HepG2 (cell line): Measurements from ENCODE around the gene ODC1. TPM values are rescaled to one million over a fixed set of nuclear protein-coding genes. Genes with fewer than 3 reads are reported as not detected.

Experiments used
- ATAC-seq: fragments of 200-7000 bp; cut with Tn5 transposase; 3 replicates; pipeline ENCODE4 v1.9.1; 2020; ENCODE audit warnings: mild to moderate bottlenecking, moderate library complexity
- BruUV-seq: library from RNA; stranded (reverse); fragments of 400-500 nt; replicated peaks from 2 replicates; lab custom pipeline; 2021; lab: Mats Ljungman, UMichigan
- CTCF ChIA-PET: fragments of 300-600 bp; formaldehyde crosslinking; extraction: SDS; loops from one replicate; lab custom pipeline; 2021; ENCODE audit warnings: low total read pairs, inconsistent platforms, low intra/inter-chr PET ratio; lab: Yijun Ruan, JAX
- POLR2A ChIA-PET: fragments of 350-600 bp; sonication (Branson Sonifier 250); formaldehyde crosslinking; loops from one replicate; lab custom pipeline; 2020; ENCODE audit warnings: antibody characterized with exemption, inconsistent platforms; lab: Yijun Ruan, JAX
- DNase-seq: peaks from one replicate; pipeline ENCODE4 v3.0.0-alpha.2; 2015; ENCODE audit warnings: low spot score
- FAIRE-seq: peaks from 3 replicates; lab custom pipeline; 2011; peaks lifted over from hg19 to GRCh38; lab: Jason Lieb, UNC
- H2AFZ ChIP-seq: one replicate; pipeline ENCODE4 v1.6.1; 2011; ENCODE audit warnings: low read length, inconsistent platforms
- H3K27ac ChIP-seq: fragments of 300-600 bp; 3 replicates; pipeline ENCODE4 v1.8.0; 2011; ENCODE audit warnings: mixed run types, mild to moderate bottlenecking, mixed read lengths, low read length, inconsistent platforms; ENCODE audit not compliant: insufficient read depth; ENCODE audit errors: extremely low read length
- H3K27me3 ChIP-seq, 2 experiments: fragments of 200-600 bp in 1 of 2; 2 replicates in 1 of 2; 3 replicates in 1 of 2; pipeline versions ENCODE4 v1.6.0 to v1.8.0; 2011; ENCODE audit warnings: low read length in 2 of 2, mild to moderate bottlenecking in 2 of 2, moderate library complexity in 2 of 2, inconsistent platforms in 1 of 2; ENCODE audit not compliant: insufficient read depth in 2 of 2, control insufficient read depth in 1 of 2
- H3K36me3 ChIP-seq, 2 experiments: fragments of 200-600 bp in 1 of 2; replicated peaks in 1 of 2; 2 replicates in 1 of 2; 3 replicates in 1 of 2; pipeline versions ENCODE4 v1.5.1 to v1.8.0; 2011; ENCODE audit warnings: low read length in 2 of 2, inconsistent platforms in 1 of 2; ENCODE audit not compliant: insufficient read depth in 2 of 2, control insufficient read depth in 1 of 2
- H3K4me1 ChIP-seq: 2 replicates; pipeline ENCODE4 v1.5.1; 2012; ENCODE audit warnings: low read length, inconsistent platforms; ENCODE audit not compliant: insufficient read depth
- H3K4me2 ChIP-seq: 2 replicates; pipeline ENCODE4 v1.6.0; 2011; ENCODE audit warnings: low read depth, low read length, inconsistent platforms
- H3K4me3 ChIP-seq, 3 experiments: fragments of 200-600 bp in 1 of 3; sonication (generic), shearing (Covaris generic) in 1 of 3; replicated peaks in 1 of 3; 2 replicates each; pipeline ENCODE4 v1.5.1; 2011 to 2016; ENCODE audit warnings: low read length in 3 of 3, inconsistent platforms in 2 of 3, low read depth in 2 of 3, mild to moderate bottlenecking in 2 of 3, control low read depth in 1 of 3, mixed read lengths in 1 of 3; ENCODE audit not compliant: insufficient read depth in 1 of 3
- H3K79me2 ChIP-seq: one replicate; pipeline ENCODE4 v1.6.1; 2011; ENCODE audit warnings: low read length, inconsistent platforms; ENCODE audit not compliant: insufficient read depth
- H3K9ac ChIP-seq: 2 replicates; pipeline ENCODE4 v1.6.0; 2011; ENCODE audit warnings: mild to moderate bottlenecking, low read depth, low read length, inconsistent platforms; ENCODE audit not compliant: insufficient read depth
- H3K9me3 ChIP-seq: 2 replicates; pipeline ENCODE4 v1.5.1; 2012; ENCODE audit warnings: mild to moderate bottlenecking, low read length
- H4K20me1 ChIP-seq: 2 replicates; pipeline ENCODE4 v1.6.0; 2011; ENCODE audit warnings: inconsistent platforms, mild to moderate bottlenecking, low read length, moderate library complexity; ENCODE audit not compliant: insufficient read depth
- AHDC1 ChIP-seq: sonication (generic); formaldehyde crosslinking; IDR thresholded peaks from 2 replicates; pipeline ENCODE4 v1.5.1; 2020; ENCODE audit warnings: mild to moderate bottlenecking, missing genetic modification reagents, borderline replicate concordance
- ARID4A ChIP-seq: sonication (generic); formaldehyde crosslinking; IDR thresholded peaks from 2 replicates; pipeline ENCODE4 v1.5.0; 2020; ENCODE audit warnings: mild to moderate bottlenecking, missing genetic modification reagents, borderline replicate concordance
- DDIT3 ChIP-seq: sonication (generic); formaldehyde crosslinking; IDR thresholded peaks from 2 replicates; pipeline ENCODE4 v1.4.0; 2020; ENCODE audit warnings: mild to moderate bottlenecking, missing genetic modification reagents
- NCOA5 ChIP-seq: sonication (generic); formaldehyde crosslinking; IDR thresholded peaks from 2 replicates; pipeline ENCODE4 v1.4.0; 2020; ENCODE audit warnings: missing genetic modification reagents
- PAF1 ChIP-seq: IDR thresholded peaks from 2 replicates; pipeline ENCODE4 v1.6.1; 2016; ENCODE audit warnings: missing genetic modification reagents, missing compliant biosample characterization
- ZNF816 ChIP-seq: sonication (generic); formaldehyde crosslinking; IDR thresholded peaks from 2 replicates; pipeline ENCODE4 v1.8.0; 2022; ENCODE audit warnings: missing genetic modification reagents, mild to moderate bottlenecking, borderline replicate concordance
- ZNF878 ChIP-seq: sonication (generic); formaldehyde crosslinking; IDR thresholded peaks from 2 replicates; pipeline ENCODE4 v1.8.1; 2023; ENCODE audit warnings: mild to moderate bottlenecking, missing genetic modification reagents, moderate library complexity
- ZUFSP ChIP-seq: sonication (generic); formaldehyde crosslinking; IDR thresholded peaks from 2 replicates; pipeline ENCODE4 v1.9.0; 2021; ENCODE audit warnings: missing genetic modification reagents, mild to moderate bottlenecking, borderline replicate concordance
- WGBS: methylation state at CpG from one replicate; pipeline ENCODE4 v1.1.6; 2017; ENCODE audit warnings: low lambda C conversion rate; 5-methylcytosine and 5-hydroxymethylcytosine counted together
- in situ Hi-C: cut with HindIII; loops from 2 replicates; pipeline ENCODE4 v1.10.0; 2017; ENCODE audit warnings: low pct_unique_long_range_greater_than_20kb; ENCODE audit not compliant: extremely low pct_ligation_motif_present
- intact Hi-C: fragments of 100-400 bp; cut with micrococcal nuclease; formaldehyde crosslinking; loops from one replicate; pipeline ENCODE4 v1.10.0; 2022; ENCODE audit not compliant: unreplicated experiment
- polyA plus RNA-seq, 8 experiments: library from polyadenylated mRNA; depleted of rRNA in 3 of 8; stranded (reverse) in 7 of 8; unstranded in 1 of 8; fragments of >200 nt; fragmentation: Illumina TruSeq in 4 of 8; extraction: Trizol in 4 of 8; gene quantifications; 2 replicates each; pipeline versions ENCODE4 v1.2.1 to v1.2.3, GENCODE V29; 2011 to 2016; ENCODE audit warnings: low read depth in 4 of 8, missing spikeins in 1 of 8, mixed read lengths in 1 of 8; ENCODE audit not compliant: insufficient read depth in 1 of 8
- total RNA-seq, 5 experiments: library from RNA; depleted of rRNA; stranded (reverse); fragments of >200 nt; fragmentation: Illumina TruSeq; extraction: Trizol; gene quantifications; 2 replicates each; pipeline ENCODE4 v1.2.3, GENCODE V29; 2016; ENCODE audit warnings: low read depth in 1 of 5

Gene ODC1
- total and polyA plus RNA-seq, 2 of the 13 experiments (the other 11 are each of a cell fraction or from before 2014, with no cell fraction given), result 142 to 371 TPM

- no peak for TF ChIP-seq AHDC1
- TF ChIP-seq ZNF816, result no peak
- no peak for TF ChIP-seq PAF1 (CRISPR knock-in tag)
- no peak for TF ChIP-seq ZNF878 (CRISPR knock-in tag)
- no peak for TF ChIP-seq NCOA5 (CRISPR knock-in tag)
Measured at GRCh38 chr2:10452956-10453904, 5.1 kb upstream of the ODC1 start (continued).

- H3K27me3 ChIP-seq, result no peaks in the 10 kb centered on the region
- H3K4me1 ChIP-seq, result peaks cover 51% of the 10 kb centered on the region
- 30% methylated on average over 3 of the region's 3 CpGs for WGBS
- no peak overlapping the region for H3K9ac ChIP-seq
- peaks cover 7% of the 10 kb centered on the region for H3K79me2 ChIP-seq
- intact Hi-C loops (loop anchor here (5.0 kb wide), 1 partner anchor 35 kb away; no protein-coding TSS in a partner anchor), in situ Hi-C loops (no loop called here)
- H3K4me2 ChIP-seq, result no peak overlapping the region
- no peak overlapping the region for H2AFZ ChIP-seq
- H4K20me1 ChIP-seq, result no peaks in the 10 kb centered on the region
- no peak; the same call in 2 of the 3 replicates for ATAC-seq
- no peak overlapping the region for H3K4me3 ChIP-seq
- H3K9me3 ChIP-seq, result no peaks in the 10 kb centered on the region
- H3K36me3 ChIP-seq, result no peaks in the 10 kb centered on the region
- ChIA-PET CTCF (no interaction called here), POLR2A (interaction anchor here (0.8 to 1.0 kb wide), 2 partner anchors 29 to 44 kb away, joined by 3 read pairs; no protein-coding TSS in a partner anchor)
- no TSS peak for BruUV-seq
- peak; percentile 72 for DNase-seq
- peak; percentile 12 for FAIRE-seq
- no peak overlapping the region for H3K27ac ChIP-seq
- TF ChIP-seq ZUFSP, result no peak
- peak; percentile 36; the same call in 1 of the 2 replicates for TF ChIP-seq ARID4A (CRISPR knock-in tag)
- no peak for TF ChIP-seq DDIT3 (CRISPR knock-in tag)
Measured at GRCh38 chr2:10452312-10452711, 4.2 kb upstream of the ODC1 start.
